CD14-positive monocyte (primary cell): Measurements from ENCODE around the gene KRTAP5-4. TPM values are rescaled to one million over a fixed set of nuclear protein-coding genes. Genes with fewer than 3 reads are reported as not detected.
"Not testable (repeated sequence)": the region's sequence is repeated elsewhere in the genome, so short reads cannot be mapped to it uniquely, and the experiment has no call there.

ENCODE experiments used
- DNase-seq, 3 donors: peaks; one replicate each; pipeline ENCODE4 v3.0.0-alpha.2; 2011 to 2022
- H2AFZ ChIP-seq: 2 replicates; pipeline ENCODE4 v1.6.0; 2012; ENCODE audit warnings: mild to moderate bottlenecking, low read depth, low read length, inconsistent platforms; ENCODE audit not compliant: insufficient read depth, poor library complexity, severe bottlenecking
- H3K27ac ChIP-seq, 2 donors: 1 replicate in 1 of 2; 2 replicates in 1 of 2; pipeline ENCODE4 v1.5.1; 2012 to 2013; ENCODE audit warnings: low read length in 2 of 2, control low read depth in 1 of 2, inconsistent platforms in 1 of 2, low read depth in 1 of 2, mild to moderate bottlenecking in 1 of 2
- H3K27me3 ChIP-seq, 2 donors: one replicate each; pipeline versions ENCODE4 v1.6.0 to v1.6.1; 2011 to 2013; ENCODE audit warnings: low read length in 2 of 2; ENCODE audit not compliant: control insufficient read depth in 2 of 2, insufficient read depth in 2 of 2
- H3K36me3 ChIP-seq, 2 donors: replicated peaks in 1 of 2; 1 replicate in 1 of 2; 2 replicates in 1 of 2; pipeline versions ENCODE4 v1.5.1 to v1.6.1; 2012 to 2013; ENCODE audit warnings: low read length in 2 of 2, control low read depth in 1 of 2, inconsistent platforms in 1 of 2, mild to moderate bottlenecking in 1 of 2; ENCODE audit not compliant: insufficient read depth in 2 of 2, control insufficient read depth in 1 of 2
- H3K4me1 ChIP-seq, 2 donors: 1 replicate in 1 of 2; 2 replicates in 1 of 2; pipeline versions ENCODE4 v1.5.1 to v1.6.1; 2012 to 2013; ENCODE audit warnings: low read length in 2 of 2, control low read depth in 1 of 2, inconsistent platforms in 1 of 2, mild to moderate bottlenecking in 1 of 2, moderate library complexity in 1 of 2; ENCODE audit not compliant: insufficient read depth in 2 of 2, control insufficient read depth in 1 of 2
- H3K4me2 ChIP-seq: replicated peaks from 2 replicates; pipeline ENCODE3; 2012; ENCODE audit warnings: low read length, moderate library complexity, mild to moderate bottlenecking; ENCODE audit not compliant: poor library complexity, severe bottlenecking; ENCODE audit errors: extremely low read depth
- H3K4me3 ChIP-seq, 3 experiments: fragments of 200-600 bp in 1 of 3; sonication (generic) in 1 of 3; replicated peaks in 1 of 3; 1 replicate in 2 of 3; 2 replicates in 1 of 3; pipeline ENCODE4 v1.5.1; 2011 to 2013; ENCODE audit warnings: low read length in 3 of 3, mild to moderate bottlenecking in 3 of 3, control low read depth in 2 of 3, low read depth in 2 of 3, inconsistent platforms in 1 of 3, moderate library complexity in 1 of 3
- H3K79me2 ChIP-seq: 2 replicates; pipeline ENCODE4 v1.6.0; 2012; ENCODE audit warnings: mild to moderate bottlenecking, control low read depth, inconsistent platforms, low read length, moderate library complexity; ENCODE audit not compliant: insufficient read depth
- H3K9ac ChIP-seq: 2 replicates; pipeline ENCODE4 v1.6.0; 2017; ENCODE audit warnings: low read length, mild to moderate bottlenecking; ENCODE audit not compliant: insufficient read depth, poor library complexity, severe bottlenecking
- H3K9me3 ChIP-seq, 2 donors: replicated peaks in 1 of 2; 1 replicate in 1 of 2; 2 replicates in 1 of 2; pipeline versions ENCODE4 v1.5.1 to v1.6.1; 2012 to 2013; ENCODE audit warnings: low read length in 2 of 2, control low read depth in 1 of 2; ENCODE audit not compliant: control insufficient read depth in 1 of 2, insufficient read depth in 1 of 2
- H4K20me1 ChIP-seq: 2 replicates; pipeline ENCODE4 v1.6.0; 2012; ENCODE audit warnings: mild to moderate bottlenecking, low read length, control low read depth, moderate library complexity; ENCODE audit not compliant: insufficient read depth
- H3K27ac Mint-ChIP-seq, 7 donors: one replicate each; pipeline ENCODE4 v1.8.0; 2020; ENCODE audit warnings: mild to moderate bottlenecking in 7 of 7, mixed read lengths in 7 of 7, moderate library complexity in 6 of 7, inconsistent platforms in 2 of 7
- H3K27me3 Mint-ChIP-seq, 3 donors: one replicate each; pipeline ENCODE4 v1.8.0; 2021 to 2022; ENCODE audit warnings: low read depth in 3 of 3, mild to moderate bottlenecking in 3 of 3, mixed read lengths in 3 of 3, moderate library complexity in 3 of 3, inconsistent platforms in 1 of 3
- H3K36me3 Mint-ChIP-seq, 2 donors: one replicate each; pipeline ENCODE4 v1.8.0; 2020; ENCODE audit warnings: mixed read lengths in 2 of 2, inconsistent platforms in 1 of 2, mild to moderate bottlenecking in 1 of 2
- H3K4me1 Mint-ChIP-seq: one replicate; pipeline ENCODE4 v1.8.0; 2020; ENCODE audit warnings: mild to moderate bottlenecking, mixed read lengths
- H3K4me3 Mint-ChIP-seq, 2 donors: one replicate each; pipeline ENCODE4 v1.8.0; 2020; ENCODE audit warnings: mild to moderate bottlenecking in 2 of 2, mixed read lengths in 2 of 2, moderate library complexity in 1 of 2
- H3K9me3 Mint-ChIP-seq, 7 donors: one replicate each; pipeline ENCODE4 v1.8.0; 2020 to 2022; ENCODE audit warnings: mixed read lengths in 7 of 7, mild to moderate bottlenecking in 6 of 7, moderate library complexity in 6 of 7, inconsistent platforms in 2 of 7
- CTCF ChIP-seq: fragments of 200-600 bp; IDR thresholded peaks from one replicate; pipeline ENCODE4 v1.8.0; 2022; ENCODE audit warnings: antibody characterized with exemption, mild to moderate bottlenecking
- WGBS: methylation state at CpG from one replicate; pipeline ENCODE4 v1.1.5; 2013; ENCODE audit warnings: missing lambda C conversion rate; ENCODE audit not compliant: insufficient coverage; 5-methylcytosine and 5-hydroxymethylcytosine counted together
- intact Hi-C, 2 donors: fragments of 100-400 bp; cut with micrococcal nuclease; formaldehyde crosslinking; loops; one replicate each; pipeline versions ENCODE4 v1.15.0 to v1.15.1; 2023
- polyA plus RNA-seq, 3 donors: library from polyadenylated mRNA; depleted of rRNA in 1 of 3; unstranded in 2 of 3; stranded (reverse) in 1 of 3; fragments of 300-500 nt in 2 of 3; fragments of >200 nt in 1 of 3; fragmentation: Illumina TruSeq in 2 of 3; gene quantifications; 1 replicate in 2 of 3; 2 replicates in 1 of 3; pipeline ENCODE4 v1.2.3, GENCODE V29; 2012 to 2021

The KRTAP5-4 gene
- polyA plus RNA-seq, 3 donors, result not detected

- H3K9ac ChIP-seq, result no peak overlapping the region
- H3K4me1 Mint-ChIP-seq, result no peaks in the 10 kb centered on the region
- no peaks in the 10 kb centered on the region for H3K4me1 ChIP-seq
- no peak overlapping the region for H3K27ac Mint-ChIP-seq
- no peaks in the 10 kb centered on the region for H3K79me2 ChIP-seq
- H3K36me3 Mint-ChIP-seq, result no peaks in the 10 kb centered on the region
- no peak overlapping the region for H3K4me3 ChIP-seq
- H3K4me2 ChIP-seq, result no peak overlapping the region
- no peaks in the 10 kb centered on the region for H3K9me3 ChIP-seq
- peaks cover 5 to 8% of the 10 kb centered on the region in 2 donors for H3K27me3 ChIP-seq
- WGBS, result 100% methylated on average over 1 of the region's 1 CpG
- no peaks in the 10 kb centered on the region for H4K20me1 ChIP-seq
- DNase-seq, result no peak
- no peak overlapping the region for H3K4me3 Mint-ChIP-seq
- no peak for TF ChIP-seq CTCF
- H3K27me3 Mint-ChIP-seq, result peaks cover 34 to 45% (median 42%) of the 10 kb centered on the region in 3 donors
- H3K36me3 ChIP-seq, result no peaks in the 10 kb centered on the region
- no peak overlapping the region for H2AFZ ChIP-seq
- H3K27ac ChIP-seq, result no peak overlapping the region
- H3K9me3 Mint-ChIP-seq, result no peaks in the 10 kb centered on the region
- intact Hi-C loops, result no loop called here
Measured at GRCh38 chr11:1603629-1604028, 18.3 kb downstream of the KRTAP5-4 start.

GRCh38 chr11:1601663-1602062 is 20.3 kb downstream of the KRTAP5-4 start:
- intact Hi-C loops, H3K4me1 Mint-ChIP-seq, H3K9me3 Mint-ChIP-seq, H3K9ac ChIP-seq, H3K4me2 ChIP-seq, H3K4me3 Mint-ChIP-seq, H3K4me3 ChIP-seq, H3K27ac ChIP-seq, H3K79me2 ChIP-seq, H4K20me1 ChIP-seq, H3K9me3 ChIP-seq, H3K4me1 ChIP-seq, H2AFZ ChIP-seq, H3K27ac Mint-ChIP-seq, DNase-seq, H3K36me3 Mint-ChIP-seq, H3K36me3 ChIP-seq: not testable (repeated sequence)
- peaks cover 46 to 49% (median 47%) of the 10 kb centered on the region in 3 donors for H3K27me3 Mint-ChIP-seq
- H3K27me3 ChIP-seq, result peaks cover 5 to 14% of the 10 kb centered on the region in 2 donors
- WGBS, result no CpG with 5 or more reads among the region's 3 CpGs
